HepG2 (cell line): ENCODE data around the gene MAPK7. TPM values are rescaled to one million over a fixed set of nuclear protein-coding genes. Genes with fewer than 3 reads are reported as not detected.

Experiments used
- ATAC-seq: fragments of 200-7000 bp; cut with Tn5 transposase; 3 replicates; pipeline ENCODE4 v1.9.1; 2020; ENCODE audit warnings: mild to moderate bottlenecking, moderate library complexity
- BruUV-seq: library from RNA; stranded (reverse); fragments of 400-500 nt; replicated peaks from 2 replicates; lab custom pipeline; 2021; lab: Mats Ljungman, UMichigan
- CTCF ChIA-PET: fragments of 300-600 bp; formaldehyde crosslinking; extraction: SDS; loops from one replicate; lab custom pipeline; 2021; ENCODE audit warnings: low total read pairs, inconsistent platforms, low intra/inter-chr PET ratio; lab: Yijun Ruan, JAX
- POLR2A ChIA-PET: fragments of 350-600 bp; sonication (Branson Sonifier 250); formaldehyde crosslinking; loops from one replicate; lab custom pipeline; 2020; ENCODE audit warnings: antibody characterized with exemption, inconsistent platforms; lab: Yijun Ruan, JAX
- DNase-seq: peaks from one replicate; pipeline ENCODE4 v3.0.0-alpha.2; 2015; ENCODE audit warnings: low spot score
- FAIRE-seq: peaks from 3 replicates; lab custom pipeline; 2011; peaks lifted over from hg19 to GRCh38; lab: Jason Lieb, UNC
- H2AFZ ChIP-seq: one replicate; pipeline ENCODE4 v1.6.1; 2011; ENCODE audit warnings: low read length, inconsistent platforms
- H3K27ac ChIP-seq: fragments of 300-600 bp; 3 replicates; pipeline ENCODE4 v1.8.0; 2011; ENCODE audit warnings: mixed run types, mild to moderate bottlenecking, mixed read lengths, low read length, inconsistent platforms; ENCODE audit not compliant: insufficient read depth; ENCODE audit errors: extremely low read length
- H3K27me3 ChIP-seq, 2 experiments: fragments of 200-600 bp in 1 of 2; 2 replicates in 1 of 2; 3 replicates in 1 of 2; pipeline versions ENCODE4 v1.6.0 to v1.8.0; 2011; ENCODE audit warnings: low read length in 2 of 2, mild to moderate bottlenecking in 2 of 2, moderate library complexity in 2 of 2, inconsistent platforms in 1 of 2; ENCODE audit not compliant: insufficient read depth in 2 of 2, control insufficient read depth in 1 of 2
- H3K36me3 ChIP-seq, 2 experiments: fragments of 200-600 bp in 1 of 2; replicated peaks in 1 of 2; 2 replicates in 1 of 2; 3 replicates in 1 of 2; pipeline versions ENCODE4 v1.5.1 to v1.8.0; 2011; ENCODE audit warnings: low read length in 2 of 2, inconsistent platforms in 1 of 2; ENCODE audit not compliant: insufficient read depth in 2 of 2, control insufficient read depth in 1 of 2
- H3K4me1 ChIP-seq: 2 replicates; pipeline ENCODE4 v1.5.1; 2012; ENCODE audit warnings: low read length, inconsistent platforms; ENCODE audit not compliant: insufficient read depth
- H3K4me2 ChIP-seq: 2 replicates; pipeline ENCODE4 v1.6.0; 2011; ENCODE audit warnings: low read depth, low read length, inconsistent platforms
- H3K4me3 ChIP-seq, 3 experiments: fragments of 200-600 bp in 1 of 3; sonication (generic), shearing (Covaris generic) in 1 of 3; replicated peaks in 1 of 3; 2 replicates each; pipeline ENCODE4 v1.5.1; 2011 to 2016; ENCODE audit warnings: low read length in 3 of 3, inconsistent platforms in 2 of 3, low read depth in 2 of 3, mild to moderate bottlenecking in 2 of 3, control low read depth in 1 of 3, mixed read lengths in 1 of 3; ENCODE audit not compliant: insufficient read depth in 1 of 3
- H3K79me2 ChIP-seq: one replicate; pipeline ENCODE4 v1.6.1; 2011; ENCODE audit warnings: low read length, inconsistent platforms; ENCODE audit not compliant: insufficient read depth
- H3K9ac ChIP-seq: 2 replicates; pipeline ENCODE4 v1.6.0; 2011; ENCODE audit warnings: mild to moderate bottlenecking, low read depth, low read length, inconsistent platforms; ENCODE audit not compliant: insufficient read depth
- H3K9me3 ChIP-seq: 2 replicates; pipeline ENCODE4 v1.5.1; 2012; ENCODE audit warnings: mild to moderate bottlenecking, low read length
- H4K20me1 ChIP-seq: 2 replicates; pipeline ENCODE4 v1.6.0; 2011; ENCODE audit warnings: inconsistent platforms, mild to moderate bottlenecking, low read length, moderate library complexity; ENCODE audit not compliant: insufficient read depth
- ATF4 ChIP-seq, 2 experiments: fragments of 450-650 bp in 1 of 2; sonication (generic) in 1 of 2; formaldehyde crosslinking; IDR thresholded peaks; 2 replicates each; pipeline versions ENCODE4 v1.5.0 to v1.8.0; 2020 to 2022; ENCODE audit warnings: mild to moderate bottlenecking in 1 of 2, missing genetic modification reagents in 1 of 2
- CBX1 ChIP-seq: IDR thresholded peaks from one replicate; pipeline ENCODE4 v1.6.1; 2016; ENCODE audit warnings: antibody characterized with exemption, low read depth
- FOXM1 ChIP-seq: sonication (generic); formaldehyde crosslinking; IDR thresholded peaks from 2 replicates; pipeline ENCODE4 v1.5.0; 2020; ENCODE audit warnings: missing genetic modification reagents
- FOXP4 ChIP-seq: sonication (generic); formaldehyde crosslinking; IDR thresholded peaks from 2 replicates; pipeline ENCODE4 v1.4.0; 2020; ENCODE audit warnings: missing genetic modification reagents
- HHEX ChIP-seq: IDR thresholded peaks from 2 replicates; pipeline ENCODE4 v1.6.1; 2016; ENCODE audit warnings: control low read depth
- KDM3A ChIP-seq: IDR thresholded peaks from 2 replicates; pipeline ENCODE4 v1.6.1; 2018; ENCODE audit warnings: low read depth, missing compliant biosample characterization
- MTA3 ChIP-seq: sonication (generic); formaldehyde crosslinking; IDR thresholded peaks from 2 replicates; pipeline ENCODE4 v1.4.0; 2020; ENCODE audit warnings: missing genetic modification reagents
- MYNN ChIP-seq: sonication (generic); formaldehyde crosslinking; IDR thresholded peaks from 2 replicates; pipeline ENCODE4 v1.4.0; 2020; ENCODE audit warnings: mild to moderate bottlenecking, low read depth, missing genetic modification reagents
- ZFP62 ChIP-seq: sonication (generic); formaldehyde crosslinking; IDR thresholded peaks from 2 replicates; pipeline ENCODE4 v1.4.0; 2020; ENCODE audit warnings: missing genetic modification reagents
- ZNF639 ChIP-seq: conservative IDR thresholded peaks from 2 replicates; pipeline ENCODE4 v1.6.1; 2018; ENCODE audit warnings: missing genetic modification reagents
- ZNF781 ChIP-seq: sonication (generic); formaldehyde crosslinking; IDR thresholded peaks from 2 replicates; pipeline ENCODE4 v1.5.1; 2020; ENCODE audit warnings: borderline replicate concordance, mild to moderate bottlenecking, missing genetic modification reagents; ENCODE audit errors: not compliant biosample characterization
- WGBS: methylation state at CpG from one replicate; pipeline ENCODE4 v1.1.6; 2017; ENCODE audit warnings: low lambda C conversion rate; 5-methylcytosine and 5-hydroxymethylcytosine counted together
- in situ Hi-C: cut with HindIII; loops from 2 replicates; pipeline ENCODE4 v1.10.0; 2017; ENCODE audit warnings: low pct_unique_long_range_greater_than_20kb; ENCODE audit not compliant: extremely low pct_ligation_motif_present
- intact Hi-C: fragments of 100-400 bp; cut with micrococcal nuclease; formaldehyde crosslinking; loops from one replicate; pipeline ENCODE4 v1.10.0; 2022; ENCODE audit not compliant: unreplicated experiment
- polyA plus RNA-seq, 8 experiments: library from polyadenylated mRNA; depleted of rRNA in 3 of 8; stranded (reverse) in 7 of 8; unstranded in 1 of 8; fragments of >200 nt; fragmentation: Illumina TruSeq in 4 of 8; extraction: Trizol in 4 of 8; gene quantifications; 2 replicates each; pipeline versions ENCODE4 v1.2.1 to v1.2.3, GENCODE V29; 2011 to 2016; ENCODE audit warnings: low read depth in 4 of 8, missing spikeins in 1 of 8, mixed read lengths in 1 of 8; ENCODE audit not compliant: insufficient read depth in 1 of 8
- total RNA-seq, 5 experiments: library from RNA; depleted of rRNA; stranded (reverse); fragments of >200 nt; fragmentation: Illumina TruSeq; extraction: Trizol; gene quantifications; 2 replicates each; pipeline ENCODE4 v1.2.3, GENCODE V29; 2016; ENCODE audit warnings: low read depth in 1 of 5
- TF ChIP-seq, protein P1 (sequence below): sonication (generic); formaldehyde crosslinking; IDR thresholded peaks from 2 replicates; pipeline ENCODE4 v1.4.0; 2020; ENCODE audit warnings: low read depth, mild to moderate bottlenecking, missing genetic modification reagents
- TF ChIP-seq, protein P2 (sequence below): IDR thresholded peaks from 2 replicates; pipeline ENCODE4 v1.4.0; 2020; ENCODE audit warnings: mild to moderate bottlenecking, missing genetic modification reagents

Gene MAPK7
- total and polyA plus RNA-seq, 2 of the 13 experiments (the other 11 are each of a cell fraction or from before 2014, with no cell fraction given) = 2.9 to 5.9 TPM

- CTCF ChIA-PET = interaction anchor here (0.9 to 2.4 kb wide), 4 partner anchors 14 to 105 kb away, joined by 3 to 57 read pairs (median 6); no protein-coding TSS in a partner anchor
- FAIRE-seq = peak; percentile 77
- no TSS peak for BruUV-seq
- TF ChIP-seq MTA3 (CRISPR knock-in tag) = no peak
- TF ChIP-seq ZNF781 = no peak
- TF ChIP-seq ZNF639 (CRISPR knock-in tag) = no peak
- TF ChIP-seq, protein P1, sequence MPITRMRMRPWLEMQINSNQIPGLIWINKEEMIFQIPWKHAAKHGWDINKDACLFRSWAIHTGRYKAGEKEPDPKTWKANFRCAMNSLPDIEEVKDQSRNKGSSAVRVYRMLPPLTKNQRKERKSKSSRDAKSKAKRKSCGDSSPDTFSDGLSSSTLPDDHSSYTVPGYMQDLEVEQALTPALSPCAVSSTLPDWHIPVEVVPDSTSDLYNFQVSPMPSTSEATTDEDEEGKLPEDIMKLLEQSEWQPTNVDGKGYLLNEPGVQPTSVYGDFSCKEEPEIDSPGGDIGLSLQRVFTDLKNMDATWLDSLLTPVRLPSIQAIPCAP = 0 out of 2 replicates have a peak, but pooled peaks have one; percentile 21
- no peak for TF ChIP-seq ATF4 (CRISPR knock-in tag; IDR thresholded peaks at IDR 0.05)
- TF ChIP-seq FOXP4 = peak; percentile 12; the same call in 1 of the 2 replicates
- TF ChIP-seq KDM3A = peak; percentile 98
- no peak for TF ChIP-seq HHEX (CRISPR knock-in tag)
- peak; percentile 31 for TF ChIP-seq CBX1
- TF ChIP-seq, protein P2, sequence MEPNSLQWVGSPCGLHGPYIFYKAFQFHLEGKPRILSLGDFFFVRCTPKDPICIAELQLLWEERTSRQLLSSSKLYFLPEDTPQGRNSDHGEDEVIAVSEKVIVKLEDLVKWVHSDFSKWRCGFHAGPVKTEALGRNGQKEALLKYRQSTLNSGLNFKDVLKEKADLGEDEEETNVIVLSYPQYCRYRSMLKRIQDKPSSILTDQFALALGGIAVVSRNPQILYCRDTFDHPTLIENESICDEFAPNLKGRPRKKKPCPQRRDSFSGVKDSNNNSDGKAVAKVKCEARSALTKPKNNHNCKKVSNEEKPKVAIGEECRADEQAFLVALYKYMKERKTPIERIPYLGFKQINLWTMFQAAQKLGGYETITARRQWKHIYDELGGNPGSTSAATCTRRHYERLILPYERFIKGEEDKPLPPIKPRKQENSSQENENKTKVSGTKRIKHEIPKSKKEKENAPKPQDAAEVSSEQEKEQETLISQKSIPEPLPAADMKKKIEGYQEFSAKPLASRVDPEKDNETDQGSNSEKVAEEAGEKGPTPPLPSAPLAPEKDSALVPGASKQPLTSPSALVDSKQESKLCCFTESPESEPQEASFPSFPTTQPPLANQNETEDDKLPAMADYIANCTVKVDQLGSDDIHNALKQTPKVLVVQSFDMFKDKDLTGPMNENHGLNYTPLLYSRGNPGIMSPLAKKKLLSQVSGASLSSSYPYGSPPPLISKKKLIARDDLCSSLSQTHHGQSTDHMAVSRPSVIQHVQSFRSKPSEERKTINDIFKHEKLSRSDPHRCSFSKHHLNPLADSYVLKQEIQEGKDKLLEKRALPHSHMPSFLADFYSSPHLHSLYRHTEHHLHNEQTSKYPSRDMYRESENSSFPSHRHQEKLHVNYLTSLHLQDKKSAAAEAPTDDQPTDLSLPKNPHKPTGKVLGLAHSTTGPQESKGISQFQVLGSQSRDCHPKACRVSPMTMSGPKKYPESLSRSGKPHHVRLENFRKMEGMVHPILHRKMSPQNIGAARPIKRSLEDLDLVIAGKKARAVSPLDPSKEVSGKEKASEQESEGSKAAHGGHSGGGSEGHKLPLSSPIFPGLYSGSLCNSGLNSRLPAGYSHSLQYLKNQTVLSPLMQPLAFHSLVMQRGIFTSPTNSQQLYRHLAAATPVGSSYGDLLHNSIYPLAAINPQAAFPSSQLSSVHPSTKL (CRISPR knock-in tag) = peak; percentile 6; the same call in 1 of the 2 replicates
- TF ChIP-seq FOXM1 (CRISPR knock-in tag) = no peak
- TF ChIP-seq ZFP62 = no peak
- 0 out of 2 replicates have a peak, but pooled peaks have one; percentile 94 for TF ChIP-seq MYNN (CRISPR knock-in tag)
Measured at GRCh38 chr17:19362277-19363113, 15.8 kb upstream of the MAPK7 start, which contains the start of gene B9D1. Gene B9D1 (minus strand): TSS chr17:19362723. CDS start chr17:19362569, 154 bp downstream.

More at GRCh38 chr17:19362277-19363113, 15.8 kb upstream of the MAPK7 start, which contains the start of gene B9D1:
- peak within 1 kb of the TSS; percentile 65 to 93 (median 74) for H3K4me3 ChIP-seq
- 0% methylated on average over 7 of the region's 83 CpGs for WGBS
- H3K27me3 ChIP-seq = no peaks in the 10 kb centered on the region
- peak within 1 kb of the TSS; percentile 84 for H3K9ac ChIP-seq
- intact Hi-C loops (loop anchor here (1.0 kb wide), 1 partner anchor 85 kb away; no protein-coding TSS in a partner anchor), in situ Hi-C loops (loop anchor here (5.0 to 10.0 kb wide), 2 partner anchors 85 to 402 kb away; no protein-coding TSS in a partner anchor)
- peaks cover 7% of the 10 kb centered on the region for H3K79me2 ChIP-seq
- DNase-seq (peak; percentile 77), ATAC-seq (peak; percentile 74)
- H3K36me3 ChIP-seq = peaks cover 4 to 7% of the 10 kb centered on the region in 2 experiments; a peak in 3 of 5 replicates
- peak within 1 kb of the TSS; percentile 74 for H3K27ac ChIP-seq
- H2AFZ ChIP-seq = peak within 1 kb of the TSS; percentile 62
- H3K4me1 ChIP-seq = peaks cover 58% of the 10 kb centered on the region
- H3K4me2 ChIP-seq = peak within 1 kb of the TSS; percentile 100
- no peaks in the 10 kb centered on the region for H4K20me1 ChIP-seq
- no peaks in the 10 kb centered on the region for H3K9me3 ChIP-seq
- POLR2A ChIA-PET = interaction anchor here (0.9 to 2.9 kb wide), 8 partner anchors 8 to 286 kb away, joined by 3 to 42 read pairs (median 4); partner anchors contain the start of genes ALDH3A2 and MAPK7
